Breast epithelium (tissue), 4 donors: ENCODE results near the gene FOXD1. TPM values are rescaled to one million over a fixed set of nuclear protein-coding genes. Genes with fewer than 3 reads are reported as not detected.
"Not testable (repeated sequence)": the region's sequence is repeated elsewhere in the genome, so short reads cannot be mapped to it uniquely, and the experiment has no call there.

Experiments
- DNase-seq, 2 donors: peaks; one replicate each; pipeline ENCODE4 v3.0.0-alpha.2; 2019; ENCODE audit warnings: low spot score in 2 of 2
- H3K27ac ChIP-seq, 2 donors: fragments of 200-600 bp; sonication (generic) in 1 of 2; one replicate each; pipeline ENCODE4 v1.5.1; 2016 to 2019; ENCODE audit warnings: mild to moderate bottlenecking in 1 of 2
- H3K27me3 ChIP-seq, 2 donors: fragments of 200-600 bp; sonication (generic) in 1 of 2; one replicate each; pipeline versions ENCODE4 v1.5.1 to v1.6.0; 2017 to 2019; ENCODE audit warnings: control low read depth in 1 of 2, mild to moderate bottlenecking in 1 of 2
- H3K36me3 ChIP-seq: fragments of 200-600 bp; one replicate; pipeline ENCODE4 v1.5.1; 2019
- H3K4me1 ChIP-seq, 2 donors: fragments of 200-600 bp; sonication (generic); one replicate each; pipeline ENCODE4 v1.5.1; 2016 to 2019; ENCODE audit warnings: control low read depth in 1 of 2
- H3K4me3 ChIP-seq, 3 donors: fragments of 200-600 bp; sonication (generic); 1 replicate in 2 of 3; 2 replicates in 1 of 3; pipeline ENCODE4 v1.5.1; 2016 to 2019; ENCODE audit warnings: mild to moderate bottlenecking in 3 of 3, moderate library complexity in 2 of 3
- H3K9me3 ChIP-seq, 2 donors: fragments of 200-600 bp; sonication (generic) in 1 of 2; one replicate each; pipeline ENCODE4 v1.5.1; 2016 to 2019; ENCODE audit warnings: control low read depth in 1 of 2
- CTCF ChIP-seq, 3 donors: fragments of 450-650 bp; IDR thresholded peaks; one replicate each; pipeline ENCODE4 v1.5.1; 2016 to 2017; ENCODE audit warnings: antibody characterized with exemption in 3 of 3, mild to moderate bottlenecking in 3 of 3, moderate library complexity in 3 of 3
- POLR2A ChIP-seq: fragments of 450-650 bp; IDR thresholded peaks from one replicate; pipeline ENCODE4 v1.6.1; 2016; ENCODE audit warnings: antibody characterized with exemption, mild to moderate bottlenecking, moderate library complexity
- POLR2AphosphoS5 ChIP-seq, 3 donors: sonication (generic); formaldehyde crosslinking; IDR thresholded peaks; one replicate each; pipeline ENCODE4 v1.6.1; 2017; ENCODE audit warnings: antibody characterized with exemption in 3 of 3
- intact Hi-C: fragments of 100-400 bp; cut with DNase I; formaldehyde crosslinking; loops from one replicate; pipeline ENCODE4 v1.15.1; 2023; ENCODE audit warnings: low total_unique reads
- total RNA-seq, 3 donors: library from RNA; depleted of rRNA; stranded (reverse); fragments of >200 nt; gene quantifications; one replicate each; pipeline ENCODE4 v1.1.0, GENCODE V29; 2016

FOXD1 gene
- total RNA-seq, 3 donors from 2014 or later = 0.29 to 0.32 TPM; not detected in 1

DNA sequence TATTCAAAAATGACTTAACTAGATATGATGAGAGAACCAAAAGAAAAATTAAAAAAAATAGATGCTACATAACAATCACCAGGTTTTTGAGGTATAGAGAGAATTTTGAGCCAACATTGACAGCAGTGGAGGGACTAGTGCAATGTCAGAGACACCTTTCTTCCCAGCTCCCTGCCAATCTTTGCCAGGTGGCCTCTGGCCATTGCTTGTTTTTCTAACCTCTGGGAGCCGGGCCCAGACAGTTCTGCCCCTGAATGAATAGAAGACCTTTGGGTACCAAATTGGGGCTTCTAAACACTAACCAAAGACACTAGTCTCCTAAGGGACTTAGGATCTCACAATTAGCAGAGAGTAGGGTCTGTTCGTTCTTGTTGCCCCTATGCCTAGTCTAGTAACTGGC is 33.4 kb downstream of the FOXD1 start:
- no peaks in the 10 kb centered on the region for H3K36me3 ChIP-seq
- no peak overlapping the region for H3K27ac ChIP-seq
- no peak for TF ChIP-seq POLR2AphosphoS5 (IDR thresholded peaks at IDR 0.05)
- TF ChIP-seq CTCF (IDR thresholded peaks at IDR 0.05) = no peak
- no peak for TF ChIP-seq POLR2A
- no peaks in the 10 kb centered on the region for H3K4me1 ChIP-seq
- intact Hi-C loops = no loop called here
- no peak overlapping the region for H3K4me3 ChIP-seq
- peaks cover 3 to 56% of the 10 kb centered on the region in 2 donors for H3K27me3 ChIP-seq
- no peaks in the 10 kb centered on the region for H3K9me3 ChIP-seq
- no peak for DNase-seq

- Histone ChIP-seq H3K27ac (no peak overlapping the region), H3K4me1 (no peaks in the 10 kb centered on the region), H3K4me3 (no peak overlapping the region), H3K9me3 (no peaks in the 10 kb centered on the region), H3K27me3 (peaks cover 0 to 30% of the 10 kb centered on the region in 2 donors), H3K36me3 (no peaks in the 10 kb centered on the region)
- intact Hi-C loops = no loop called here
- TF ChIP-seq POLR2A (no peak), CTCF (IDR thresholded peaks at IDR 0.05) (no peak), POLR2AphosphoS5 (IDR thresholded peaks at IDR 0.05) (no peak)
- DNase-seq = no peak
These were observed 36.0 kb downstream of the FOXD1 start for GRCh38 chr5:73412597-73412988.

DNA sequence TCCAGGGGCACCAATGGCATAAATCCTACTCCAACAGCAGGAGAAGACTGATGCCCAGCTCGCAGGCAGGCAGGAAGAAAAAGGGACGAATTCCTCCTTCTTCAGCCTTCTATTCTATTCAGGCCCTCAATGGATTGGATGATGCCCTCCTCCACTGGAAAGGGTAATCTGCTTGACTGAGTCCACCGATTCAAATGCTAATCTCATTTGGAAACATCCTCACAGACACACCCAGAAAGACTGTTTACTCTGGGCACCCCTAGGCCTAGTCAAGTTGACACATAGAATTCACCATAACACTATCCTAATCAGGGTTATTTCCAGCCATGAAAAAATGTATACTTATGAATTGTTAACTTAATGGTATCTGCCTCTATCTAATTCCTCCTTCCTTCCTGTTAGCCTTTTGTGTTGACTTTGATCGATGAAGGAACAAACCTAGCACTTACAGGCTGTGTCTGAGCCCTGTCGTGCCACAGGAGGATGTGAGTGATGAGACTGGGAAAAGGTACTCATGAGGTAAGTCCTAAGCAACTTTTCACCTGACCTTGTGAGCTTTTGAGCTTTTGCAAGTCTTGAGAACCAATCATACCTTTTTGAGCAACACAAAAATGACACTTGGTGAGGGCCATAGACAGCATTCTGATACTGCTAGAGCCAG is 36.5 kb downstream of the FOXD1 start:
- intact Hi-C loops = no loop called here
- H3K4me3 ChIP-seq = no peak overlapping the region
- no peaks in the 10 kb centered on the region for H3K9me3 ChIP-seq
- H3K4me1 ChIP-seq = no peaks in the 10 kb centered on the region
- no peak for TF ChIP-seq POLR2AphosphoS5 (IDR thresholded peaks at IDR 0.05)
- no peak for TF ChIP-seq POLR2A
- TF ChIP-seq CTCF (IDR thresholded peaks at IDR 0.05) = no peak
- peaks cover 0 to 25% of the 10 kb centered on the region in 2 donors for H3K27me3 ChIP-seq
- no peak for DNase-seq
- H3K36me3 ChIP-seq = no peaks in the 10 kb centered on the region
- no peak overlapping the region for H3K27ac ChIP-seq

DNA sequence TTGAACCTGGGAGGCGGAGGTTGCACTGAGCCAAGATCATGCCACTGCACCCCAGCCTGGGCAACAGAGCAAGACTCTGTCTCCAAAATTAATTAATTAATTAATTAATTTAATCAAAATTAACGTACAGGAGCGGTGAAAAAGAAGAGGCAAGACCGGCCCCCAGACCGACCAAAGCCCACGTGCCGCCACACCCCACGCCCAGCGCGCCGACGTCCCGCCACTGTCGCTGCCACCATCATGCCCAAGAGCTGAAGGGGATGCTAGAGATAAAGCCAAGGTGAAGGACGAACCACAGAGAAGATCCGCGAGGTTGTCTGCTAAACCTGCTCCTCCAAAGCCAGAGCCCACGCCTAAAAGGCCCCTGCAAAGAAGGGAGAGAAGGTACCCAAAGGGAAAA is 38.6 kb downstream of the FOXD1 start:
- H3K9me3 ChIP-seq, H3K4me3 ChIP-seq, H3K27ac ChIP-seq, H3K36me3 ChIP-seq, DNase-seq, H3K4me1 ChIP-seq, intact Hi-C loops: not testable (repeated sequence)
- peaks cover 0 to 11% of the 10 kb centered on the region in 2 donors for H3K27me3 ChIP-seq

GRCh38 chr5:73405691-73406090 is 42.9 kb downstream of the FOXD1 start:
- H3K4me3 ChIP-seq = no peak overlapping the region
- intact Hi-C loops = no loop called here

More at GRCh38 chr5:73405691-73406090, 42.9 kb downstream of the FOXD1 start:
- no peaks in the 10 kb centered on the region for H3K4me1 ChIP-seq
- H3K36me3 ChIP-seq = no peaks in the 10 kb centered on the region
- H3K9me3 ChIP-seq = no peaks in the 10 kb centered on the region
- TF ChIP-seq POLR2AphosphoS5 (IDR thresholded peaks at IDR 0.05) = no peak
- no peak for TF ChIP-seq POLR2A
- TF ChIP-seq CTCF (IDR thresholded peaks at IDR 0.05) = no peak
- H3K27ac ChIP-seq = no peak overlapping the region
- no peak for DNase-seq
- peaks cover 0 to 6% of the 10 kb centered on the region in 2 donors for H3K27me3 ChIP-seq
